BLaER1 (cell line): ENCODE measurements around the gene MAGI1.

Experiments used
- H3K27ac ChIP-seq: shearing (Covaris generic); formaldehyde crosslinking; 2 replicates; pipeline ENCODE4 v1.8.1; 2022
- H3K27me3 ChIP-seq: shearing (Covaris generic); formaldehyde crosslinking; 2 replicates; pipeline ENCODE4 v1.8.1; 2022
- H3K36me3 ChIP-seq: shearing (Covaris generic); formaldehyde crosslinking; 2 replicates; pipeline ENCODE4 v1.8.1; 2022
- H3K4me1 ChIP-seq: shearing (Covaris generic); formaldehyde crosslinking; 2 replicates; pipeline ENCODE4 v1.8.1; 2022
- H3K4me2 ChIP-seq: shearing (Covaris generic); formaldehyde crosslinking; 2 replicates; pipeline ENCODE4 v1.8.1; 2022
- H3K4me3 ChIP-seq: shearing (Covaris generic); formaldehyde crosslinking; 2 replicates; pipeline ENCODE4 v1.8.1; 2022
- H3K9ac ChIP-seq: shearing (Covaris generic); formaldehyde crosslinking; 2 replicates; pipeline ENCODE4 v1.8.1; 2022
- H3K9me3 ChIP-seq: shearing (Covaris generic); formaldehyde crosslinking; 2 replicates; pipeline ENCODE4 v1.8.1; 2022
- H4K20me1 ChIP-seq: shearing (Covaris generic); formaldehyde crosslinking; 2 replicates; pipeline ENCODE4 v1.8.1; 2022
- Cebpa-rat ChIP-seq: shearing (Covaris generic); IDR thresholded peaks from 2 replicates; pipeline ENCODE4 v1.8.1; 2022

Gene MAGI1

GRCh38 chr3:65376426-65376825 lies 662.3 kb downstream of the MAGI1 start:
- Histone ChIP-seq H3K4me1 (no peaks in the 10 kb centered on the region), H4K20me1 (no peaks in the 10 kb centered on the region), H3K9me3 (peaks cover 37% of the 10 kb centered on the region), H3K36me3 (peaks cover 75% of the 10 kb centered on the region), H3K9ac (no peak overlapping the region), H3K4me3 (no peak overlapping the region), H3K27me3 (no peaks in the 10 kb centered on the region), H3K4me2 (no peak overlapping the region), H3K27ac (no peak overlapping the region)
- no peak for TF ChIP-seq Cebpa-rat

GRCh38 chr3:65371053-65371452 lies 667.7 kb downstream of the MAGI1 start:
- peaks cover 31% of the 10 kb centered on the region for H3K36me3 ChIP-seq
- H3K27me3 ChIP-seq: no peaks in the 10 kb centered on the region
- H3K4me2 ChIP-seq: no peak overlapping the region
- H4K20me1 ChIP-seq: no peaks in the 10 kb centered on the region
- no peak overlapping the region for H3K4me3 ChIP-seq
- TF ChIP-seq Cebpa-rat: no peak
- H3K4me1 ChIP-seq: no peaks in the 10 kb centered on the region
- H3K9me3 ChIP-seq: peaks cover 25% of the 10 kb centered on the region
- H3K9ac ChIP-seq: no peak overlapping the region
- H3K27ac ChIP-seq: no peak overlapping the region

DNA sequence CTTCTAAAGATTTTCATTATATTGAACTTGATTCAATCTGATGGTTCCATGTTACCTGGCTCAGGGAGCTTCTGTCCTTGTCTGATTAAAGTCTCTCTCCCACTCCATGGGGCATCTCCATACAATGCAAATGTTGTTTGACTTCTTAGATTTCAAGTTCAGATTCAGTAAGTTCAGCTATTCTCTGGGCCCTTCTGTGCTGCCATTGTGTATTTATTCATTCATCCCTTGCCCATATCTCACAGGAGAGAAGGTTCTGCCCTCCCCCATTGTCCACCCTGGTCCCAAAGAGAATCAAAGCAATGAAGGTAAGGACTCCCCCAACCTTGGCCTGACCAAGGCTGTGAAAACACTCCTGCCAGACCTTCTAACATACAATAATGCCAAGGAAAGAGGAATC lies 669.9 kb downstream of the MAGI1 start:
- peaks cover 25% of the 10 kb centered on the region for H3K9me3 ChIP-seq
- no peaks in the 10 kb centered on the region for H3K27me3 ChIP-seq
- H3K4me2 ChIP-seq: no peak overlapping the region
- H4K20me1 ChIP-seq: no peaks in the 10 kb centered on the region
- no peak overlapping the region for H3K9ac ChIP-seq
- no peak overlapping the region for H3K4me3 ChIP-seq
- H3K4me1 ChIP-seq: no peaks in the 10 kb centered on the region
- TF ChIP-seq Cebpa-rat: no peak
- no peak overlapping the region for H3K27ac ChIP-seq
- peaks cover 21% of the 10 kb centered on the region for H3K36me3 ChIP-seq

GRCh38 chr3:65362688-65363087 lies 676.0 kb downstream of the MAGI1 start:
- peaks cover 57% of the 10 kb centered on the region for H3K36me3 ChIP-seq

DNA sequence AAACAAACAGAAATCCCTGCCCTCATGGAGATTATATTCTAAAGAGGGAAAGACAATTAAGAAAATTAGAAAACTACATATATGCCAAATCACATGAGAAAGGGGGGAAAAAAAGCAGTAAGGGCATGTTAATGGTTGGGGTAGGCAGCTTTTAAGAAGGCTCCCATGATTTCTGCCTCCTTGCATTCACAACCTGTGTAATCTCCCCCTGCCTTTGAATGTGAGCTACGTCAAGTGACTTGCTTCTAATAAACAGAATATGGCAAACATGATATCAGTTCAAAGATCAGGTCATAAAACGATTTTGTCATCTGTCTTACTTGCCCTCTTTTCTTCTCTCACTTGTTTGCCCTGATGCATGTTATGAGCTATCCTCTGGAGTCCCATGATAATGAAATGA lies 677.3 kb downstream of the MAGI1 start:
- H3K9ac ChIP-seq: no peak overlapping the region
- no peak overlapping the region for H3K27ac ChIP-seq
- H3K4me2 ChIP-seq: no peak overlapping the region
- no peaks in the 10 kb centered on the region for H3K4me1 ChIP-seq
- no peaks in the 10 kb centered on the region for H4K20me1 ChIP-seq
- no peak for TF ChIP-seq Cebpa-rat
- H3K4me3 ChIP-seq: no peak overlapping the region
- H3K27me3 ChIP-seq: no peaks in the 10 kb centered on the region
- H3K9me3 ChIP-seq: peaks cover 5% of the 10 kb centered on the region
- peaks cover 64% of the 10 kb centered on the region for H3K36me3 ChIP-seq

More at GRCh38 chr3:65362688-65363087, 676.0 kb downstream of the MAGI1 start:
- no peak overlapping the region for H3K27ac ChIP-seq
- H3K27me3 ChIP-seq: no peaks in the 10 kb centered on the region
- no peak for TF ChIP-seq Cebpa-rat
- H3K4me1 ChIP-seq: no peaks in the 10 kb centered on the region
- H3K9ac ChIP-seq: no peak overlapping the region
- H3K4me2 ChIP-seq: no peak overlapping the region
- H4K20me1 ChIP-seq: no peaks in the 10 kb centered on the region
- no peaks in the 10 kb centered on the region; the same call in 1 of the 2 replicates for H3K9me3 ChIP-seq
- H3K4me3 ChIP-seq: no peak overlapping the region

DNA sequence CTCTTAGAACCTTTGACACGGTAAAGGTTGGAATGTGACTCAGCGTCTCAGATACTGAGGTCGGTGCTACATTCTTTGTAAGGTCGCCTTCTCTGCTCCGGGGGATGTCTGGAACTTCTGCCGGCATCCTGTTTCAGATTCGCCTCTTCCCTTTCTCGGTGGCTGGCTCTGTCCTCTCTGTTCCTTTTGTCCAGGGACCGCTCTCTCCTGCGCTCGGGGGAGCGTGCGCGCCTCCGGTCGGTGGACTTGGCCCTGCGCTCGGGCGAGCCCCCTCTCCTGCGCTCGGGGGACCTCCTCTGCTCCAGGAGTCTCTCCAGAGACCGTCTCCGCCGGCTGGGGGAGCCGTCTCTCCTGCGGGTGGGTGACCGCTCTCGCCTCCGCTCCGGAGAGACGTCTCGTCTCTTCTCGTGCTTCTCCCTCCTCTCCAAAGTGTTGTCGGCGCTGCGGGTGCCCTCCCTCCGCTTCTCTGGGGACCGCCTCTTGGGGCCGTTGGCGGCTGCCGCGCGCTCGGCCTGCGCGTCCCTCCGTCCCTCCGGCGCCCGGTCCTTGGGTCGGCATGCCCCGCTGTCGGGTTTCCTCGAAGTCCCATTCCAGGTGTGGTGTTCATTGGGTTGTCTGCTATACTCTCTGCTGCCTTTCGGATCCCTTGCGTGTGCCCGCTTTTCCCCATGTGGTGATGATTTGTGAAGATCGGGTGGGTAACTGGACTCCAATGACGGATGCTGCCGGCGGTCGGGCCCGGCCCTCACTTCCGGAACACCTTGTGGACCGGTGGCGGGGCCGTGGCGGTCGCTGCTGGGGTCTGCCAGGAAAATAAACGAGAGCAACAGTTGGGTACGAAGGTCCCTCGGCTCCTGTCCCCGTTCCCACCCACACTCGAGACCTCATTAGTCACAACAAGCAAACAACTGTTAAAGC lies 682.1 kb downstream of the MAGI1 start:
- no peak for TF ChIP-seq Cebpa-rat
- Histone ChIP-seq H3K27ac (no peak overlapping the region), H3K4me2 (no peak overlapping the region), H3K4me3 (no peak overlapping the region), H3K4me1 (peaks cover 10% of the 10 kb centered on the region), H4K20me1 (no peaks in the 10 kb centered on the region), H3K9me3 (peaks cover 8% of the 10 kb centered on the region), H3K36me3 (peaks cover 48% of the 10 kb centered on the region), H3K27me3 (no peaks in the 10 kb centered on the region), H3K9ac (no peak overlapping the region)

- Histone ChIP-seq H3K9ac (no peak overlapping the region), H3K27ac (no peak overlapping the region), H3K36me3 (peaks cover 33% of the 10 kb centered on the region), H3K4me3 (no peak overlapping the region), H4K20me1 (no peaks in the 10 kb centered on the region), H3K4me1 (peaks cover 10% of the 10 kb centered on the region), H3K4me2 (peak overlapping the region; percentile 26; the same call in 1 of the 2 replicates), H3K27me3 (no peaks in the 10 kb centered on the region), H3K9me3 (peaks cover 8% of the 10 kb centered on the region)
- no peak for TF ChIP-seq Cebpa-rat
These were observed 683.8 kb downstream of the MAGI1 start for GRCh38 chr3:65354880-65355279.

- H3K4me1 ChIP-seq: peaks cover 10% of the 10 kb centered on the region
- TF ChIP-seq Cebpa-rat: no peak
- no peak overlapping the region for H3K4me3 ChIP-seq
- no peaks in the 10 kb centered on the region for H4K20me1 ChIP-seq
- peaks cover 8% of the 10 kb centered on the region for H3K9me3 ChIP-seq
- H3K36me3 ChIP-seq: peaks cover 14% of the 10 kb centered on the region
- H3K27ac ChIP-seq: no peak overlapping the region
- H3K9ac ChIP-seq: no peak overlapping the region
- H3K4me2 ChIP-seq: no peak overlapping the region
- H3K27me3 ChIP-seq: no peaks in the 10 kb centered on the region
These were observed 685.8 kb downstream of the MAGI1 start for GRCh38 chr3:65352951-65353350.

GRCh38 chr3:65351753-65352152 lies 687.0 kb downstream of the MAGI1 start:
- H3K36me3 ChIP-seq: peaks cover 7% of the 10 kb centered on the region
- TF ChIP-seq Cebpa-rat: no peak
- peaks cover 5% of the 10 kb centered on the region for H3K9me3 ChIP-seq

DNA sequence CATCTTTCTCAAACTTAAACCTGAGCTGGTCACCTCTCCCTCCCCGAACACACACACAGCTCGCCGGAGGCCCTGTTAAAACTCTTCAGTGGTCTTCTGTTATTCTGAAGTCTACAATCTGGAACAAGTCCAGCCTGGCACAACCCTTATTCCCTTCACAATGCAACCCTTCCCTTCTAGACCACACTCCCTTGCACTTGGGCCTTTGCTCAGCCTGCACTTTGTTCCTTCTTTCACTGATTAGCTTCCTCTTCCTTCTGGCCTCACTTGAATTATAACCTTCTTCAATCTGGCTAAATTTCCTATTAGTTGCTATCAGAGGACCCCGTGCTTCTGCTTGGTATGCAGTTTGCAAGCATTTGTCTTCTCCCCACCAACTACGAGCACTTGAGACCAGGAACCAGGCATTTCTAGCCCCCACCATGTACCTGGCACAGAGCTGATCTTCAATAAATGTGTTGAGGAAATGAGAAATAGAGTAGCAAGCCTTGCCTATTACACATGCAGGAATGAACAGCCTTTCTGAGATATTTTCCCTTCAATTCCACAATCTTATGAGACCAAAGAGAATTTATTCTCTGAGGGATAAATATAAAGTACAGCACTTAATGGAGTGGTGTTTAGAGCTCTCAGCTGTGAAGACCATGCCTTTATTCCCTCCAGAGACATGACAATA lies 687.8 kb downstream of the MAGI1 start:
- no peak for TF ChIP-seq Cebpa-rat

More at GRCh38 chr3:65351753-65352152, 687.0 kb downstream of the MAGI1 start:
- Histone ChIP-seq H3K4me2 (no peak overlapping the region), H3K4me1 (peaks cover 10% of the 10 kb centered on the region), H4K20me1 (no peaks in the 10 kb centered on the region), H3K4me3 (no peak overlapping the region), H3K27me3 (no peaks in the 10 kb centered on the region), H3K9ac (no peak overlapping the region), H3K27ac (no peak overlapping the region)

More for the DNA sequence above, 687.8 kb downstream of the MAGI1 start:
- Histone ChIP-seq H3K4me2 (no peak overlapping the region), H3K4me1 (peaks cover 10% of the 10 kb centered on the region), H3K27ac (no peak overlapping the region), H3K9ac (no peak overlapping the region), H4K20me1 (no peaks in the 10 kb centered on the region), H3K4me3 (no peak overlapping the region), H3K36me3 (no peaks in the 10 kb centered on the region; the same call in 1 of the 2 replicates), H3K27me3 (no peaks in the 10 kb centered on the region), H3K9me3 (no peaks in the 10 kb centered on the region)
